Measurements from ENCODE around the gene KAZALD1.

Gene KAZALD1

DNA sequence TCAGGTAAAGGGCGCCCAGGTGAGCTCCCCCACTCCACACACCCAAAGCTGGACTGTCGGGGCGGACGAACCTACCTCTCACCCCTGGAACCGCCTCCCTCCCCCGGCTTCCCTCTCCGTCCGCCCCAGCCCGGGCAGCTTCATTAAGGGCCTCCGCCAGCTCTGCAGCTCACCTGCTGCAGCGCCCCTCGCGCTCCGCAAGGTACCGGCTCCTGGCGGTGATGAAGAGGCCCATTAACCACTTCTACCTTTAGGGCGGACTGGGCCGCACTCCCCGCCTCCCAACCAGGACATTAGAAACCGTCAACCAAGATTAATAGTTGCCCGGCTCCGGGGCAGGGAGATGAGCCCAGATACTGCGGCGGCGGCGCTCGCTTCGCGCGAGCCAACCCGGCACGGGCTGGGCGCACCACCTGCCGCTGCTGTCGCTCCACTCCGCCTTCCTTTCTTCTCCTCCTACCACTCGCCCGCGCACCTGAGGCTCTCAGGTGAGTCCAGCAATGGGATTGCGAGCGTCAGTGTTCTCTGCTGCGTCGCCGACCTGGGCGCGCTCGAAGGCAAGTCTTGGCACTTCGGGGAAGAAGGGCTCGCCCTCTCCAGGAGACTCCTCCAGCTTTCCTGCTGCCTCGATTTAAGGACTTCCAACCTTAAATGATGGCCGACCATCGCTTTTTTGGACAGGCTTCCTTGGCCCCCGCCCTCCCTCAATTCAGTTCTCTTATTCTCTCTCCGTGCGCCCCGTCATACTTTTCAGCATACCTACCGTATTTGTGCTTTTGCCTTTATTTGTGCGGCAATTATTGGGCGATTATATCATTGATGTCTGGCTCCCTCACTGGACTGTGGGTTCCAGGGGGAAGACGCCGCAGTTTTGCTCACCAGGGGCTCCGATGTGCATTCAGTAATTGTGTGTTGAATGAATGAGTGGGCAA is 13.6 kb upstream of the KAZALD1 start:
- no peak for DNase-seq (ENCODE audit: low read depth)

- no peak for DNase-seq (ENCODE audit: low read depth)
These were observed 11.3 kb upstream of the KAZALD1 start for GRCh38 chr10:101050208-101051069.

GRCh38 chr10:101052285-101052684 is 9.5 kb upstream of the KAZALD1 start:
- DNase-seq (ENCODE audit: low read depth): no peak

GRCh38 chr10:101053516-101053915 is 8.3 kb upstream of the KAZALD1 start:
- DNase-seq (ENCODE audit: low read depth): no peak

DNA sequence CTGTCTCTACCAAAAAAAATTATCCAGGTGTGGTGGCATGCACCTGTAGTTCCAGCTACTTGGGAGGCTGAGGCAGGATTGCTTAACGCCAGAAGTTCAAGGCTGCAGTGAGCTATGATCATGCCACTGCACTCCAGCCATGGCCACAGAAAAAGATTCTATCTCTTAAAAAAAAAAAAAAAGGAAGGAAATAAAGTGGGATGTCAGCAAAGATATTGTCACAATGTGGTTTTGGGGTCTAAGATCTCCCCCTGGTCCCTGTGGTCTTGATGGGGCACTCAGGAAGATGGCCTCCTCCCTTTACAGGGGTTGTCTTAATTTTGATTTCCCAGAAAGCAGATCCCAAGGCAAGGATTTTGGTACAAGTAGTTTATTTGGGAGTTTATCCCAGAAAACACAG is 7.4 kb upstream of the KAZALD1 start:
- DNase-seq (ENCODE audit: low read depth): no peak

DNA sequence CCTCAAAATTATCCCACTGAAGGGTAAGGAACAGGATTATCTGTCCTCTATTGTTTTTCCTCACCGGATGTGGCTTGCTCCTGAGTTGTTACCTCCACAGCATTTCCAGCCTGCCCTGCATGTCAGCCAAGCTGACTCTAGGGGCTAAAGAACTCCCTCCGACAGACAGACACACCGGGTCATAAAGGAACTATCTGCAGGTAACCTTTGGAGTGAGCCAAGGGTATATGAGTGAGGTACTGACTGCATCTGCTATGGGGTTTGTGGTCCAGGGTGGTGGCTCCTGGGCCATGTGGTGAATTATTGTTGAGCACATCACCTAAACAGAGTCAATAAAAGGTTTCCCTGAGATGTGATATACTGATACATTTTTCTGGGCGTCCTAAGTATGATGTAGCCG is 6.9 kb upstream of the KAZALD1 start:
- DNase-seq (ENCODE audit: low read depth): no peak

GRCh38 chr10:101055411-101055810 is 6.4 kb upstream of the KAZALD1 start:
- no peak for DNase-seq (ENCODE audit: low read depth)

GRCh38 chr10:101056365-101057151 is 5.2 kb upstream of the KAZALD1 start:
- DNase-seq (ENCODE audit: low read depth): no peak

DNA sequence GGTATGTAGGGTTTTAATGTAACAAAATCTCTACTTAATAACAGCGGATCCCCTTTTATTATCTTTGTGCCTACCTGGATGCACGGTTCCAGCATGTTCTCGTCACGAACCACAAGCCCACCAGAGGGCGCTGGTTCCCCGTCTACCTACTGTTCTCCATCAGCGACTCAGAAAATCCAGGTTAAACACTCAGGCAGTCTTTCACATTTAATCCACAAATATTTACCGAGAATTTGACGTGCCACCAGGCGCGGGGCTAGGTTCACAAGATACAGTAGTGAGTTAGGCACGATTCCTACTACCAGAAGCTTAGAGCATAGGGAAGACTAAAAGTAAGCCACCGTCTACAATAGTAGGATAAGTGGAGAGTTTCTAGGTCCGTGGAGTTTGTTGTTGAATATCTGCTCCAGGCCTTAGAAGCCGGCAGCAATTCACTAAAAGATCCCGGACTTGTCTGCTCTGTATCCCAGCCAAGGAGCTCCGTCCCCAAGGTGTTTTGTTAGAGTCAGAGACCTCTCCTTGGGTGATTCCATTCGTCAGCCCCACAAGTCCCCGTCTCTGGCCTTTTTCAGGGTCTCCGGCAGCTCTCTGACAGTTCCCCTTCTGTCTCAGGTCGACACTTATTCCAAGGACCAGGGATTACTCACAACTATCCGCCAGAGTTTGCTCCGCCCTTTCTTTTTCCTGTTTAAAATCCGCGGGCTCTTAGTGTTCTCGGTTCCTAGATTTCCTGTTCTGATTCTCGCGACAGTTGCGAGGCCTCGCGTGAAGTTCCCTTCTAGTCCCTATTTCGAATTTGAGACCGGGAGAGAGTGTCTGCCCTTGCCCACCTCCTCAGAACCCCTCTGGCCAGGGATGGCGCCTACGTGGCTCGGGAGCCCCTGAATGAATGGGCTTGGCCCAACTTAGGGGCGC is 1.5 kb upstream of the KAZALD1 start:
- peak; percentile 88 for DNase-seq (ENCODE audit: low read depth)

GRCh38 chr10:101060951-101061623 is 702 bp upstream of the KAZALD1 start:
- DNase-seq (ENCODE audit: low read depth): peak; percentile 53

- no peak for DNase-seq (ENCODE audit: low read depth)
These were observed 652 bp downstream of the KAZALD1 start for GRCh38 chr10:101062232-101063049.

- no peak for DNase-seq (ENCODE audit: low read depth)
These were observed 1.3 kb downstream of the KAZALD1 start for GRCh38 chr10:101063050-101063525.

GRCh38 chr10:101063548-101064414 is 2.0 kb downstream of the KAZALD1 start:
- DNase-seq (ENCODE audit: low read depth): no peak

DNA sequence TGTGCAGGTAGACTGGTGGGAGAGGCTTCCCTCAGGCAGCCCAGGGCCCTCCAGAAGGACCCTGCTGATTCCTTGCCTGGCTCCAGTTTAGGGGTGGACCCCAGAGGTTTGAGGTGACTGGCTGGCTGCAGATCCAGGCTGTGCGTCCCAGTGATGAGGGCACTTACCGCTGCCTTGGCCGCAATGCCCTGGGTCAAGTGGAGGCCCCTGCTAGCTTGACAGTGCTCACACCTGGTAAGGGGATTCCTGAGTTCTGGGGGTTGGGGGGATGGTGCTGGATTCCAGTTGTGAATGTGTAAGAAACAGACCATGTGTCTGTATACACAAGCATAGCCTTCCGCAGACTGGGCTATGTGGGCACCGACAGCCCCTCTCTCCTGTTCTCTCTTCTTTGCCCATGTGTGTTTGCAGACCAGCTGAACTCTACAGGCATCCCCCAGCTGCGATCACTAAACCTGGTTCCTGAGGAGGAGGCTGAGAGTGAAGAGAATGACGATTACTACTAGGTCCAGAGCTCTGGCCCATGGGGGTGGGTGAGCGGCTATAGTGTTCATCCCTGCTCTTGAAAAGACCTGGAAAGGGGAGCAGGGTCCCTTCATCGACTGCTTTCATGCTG is 2.7 kb downstream of the KAZALD1 start:
- no peak for DNase-seq (ENCODE audit: low read depth)

DNA sequence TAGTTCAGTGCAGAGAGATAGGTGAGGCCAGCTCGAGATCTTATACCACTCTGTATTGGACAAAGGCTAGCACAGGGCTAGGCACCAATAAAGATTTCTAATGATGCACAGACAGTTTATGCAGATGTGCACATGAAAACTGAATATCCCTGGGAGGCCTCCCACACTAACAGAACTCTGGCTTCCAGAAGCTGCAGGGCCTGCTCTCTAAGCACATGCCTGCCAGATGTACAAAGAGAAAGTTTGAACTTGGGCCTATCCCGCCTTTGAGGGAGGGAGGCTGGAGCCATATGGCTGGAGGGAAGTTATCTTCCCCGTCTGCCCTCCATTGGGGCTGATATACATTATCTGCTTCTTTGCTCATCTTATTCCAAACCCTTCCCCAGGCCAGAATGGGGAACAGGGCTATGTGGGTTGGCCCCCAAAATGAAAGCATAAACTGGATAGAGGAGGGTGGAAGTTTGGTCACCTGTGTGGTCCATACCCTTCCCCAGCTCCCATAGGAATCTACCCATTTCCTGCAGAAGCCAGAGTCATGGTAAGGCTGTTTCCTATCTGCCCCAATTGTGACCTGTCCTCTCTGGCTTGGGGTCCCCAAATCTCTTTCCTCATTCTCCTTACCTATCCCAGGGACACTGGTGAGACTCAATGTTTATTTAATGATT is 3.8 kb downstream of the KAZALD1 start:
- no peak for DNase-seq (ENCODE audit: low read depth)

DNA sequence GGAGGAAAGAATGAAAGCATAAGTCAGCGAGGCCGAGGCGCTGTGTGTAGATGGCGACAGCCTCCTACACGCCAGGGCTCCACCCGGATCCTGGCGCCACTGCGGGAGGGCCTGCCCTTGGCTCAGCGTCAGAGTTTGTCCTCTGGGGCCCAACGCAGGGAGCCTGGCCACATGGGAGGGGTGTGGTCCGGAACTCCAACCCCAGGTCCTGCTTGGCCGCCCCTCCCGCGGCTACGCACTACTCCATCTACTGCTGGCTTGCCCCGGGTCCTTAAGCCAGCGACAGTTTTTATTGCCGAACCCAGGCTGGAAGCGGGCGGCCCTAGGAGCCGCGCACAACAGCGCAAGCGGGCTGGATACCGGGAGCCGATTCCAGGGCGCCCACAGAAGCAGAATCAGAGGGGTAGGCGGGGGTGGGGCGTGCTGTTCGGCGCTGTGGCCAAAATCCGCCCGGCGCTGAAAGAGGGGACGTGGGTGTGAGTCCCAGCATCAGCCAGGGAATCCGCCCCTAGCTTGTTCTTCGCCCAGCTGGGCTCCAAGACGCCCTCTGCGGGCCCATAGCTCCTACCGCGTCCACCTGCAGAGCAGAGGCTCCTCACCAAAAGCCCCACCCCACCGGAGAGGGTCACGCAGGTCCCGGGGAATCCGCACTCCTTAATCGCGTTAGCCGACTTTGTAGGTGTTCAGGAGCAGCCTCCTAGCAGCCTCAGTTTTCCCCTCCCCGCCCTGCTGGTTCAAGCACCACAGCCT is 4.5 kb downstream of the KAZALD1 start:
- peak; percentile 38 for DNase-seq (ENCODE audit: low read depth)

DNA sequence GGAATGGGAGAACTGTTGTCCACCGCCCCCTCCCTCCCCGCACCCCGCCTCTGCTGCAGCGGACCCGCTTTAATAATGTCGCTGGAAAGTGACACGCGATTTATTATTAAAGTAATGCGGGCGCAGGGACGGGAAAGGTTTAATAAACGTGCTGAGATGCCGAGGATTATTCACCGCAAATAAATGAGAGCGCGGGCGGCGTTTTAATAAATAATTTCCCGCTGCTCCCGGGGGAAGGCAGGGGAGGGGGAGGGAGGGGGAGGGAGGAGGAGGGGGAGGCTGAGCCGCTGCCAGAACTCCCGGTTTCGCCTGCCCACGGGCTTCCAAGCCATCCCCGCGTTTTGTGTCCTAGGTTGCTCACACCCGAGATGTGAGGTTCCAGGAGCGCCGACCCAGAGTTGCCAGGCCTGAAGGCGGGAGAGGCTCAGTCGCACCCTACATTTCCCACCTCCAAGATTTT is 5.1 kb downstream of the KAZALD1 start:
- DNase-seq (ENCODE audit: low read depth): no peak
